H9 (cell line): ENCODE data around the gene TM4SF20. TPM values are rescaled to one million over a fixed set of nuclear protein-coding genes. Genes with fewer than 3 reads are reported as not detected.

Experiments
- DNase-seq: peaks from one replicate; pipeline ENCODE4 v3.0.0-alpha.2; 2017
- H2AFZ ChIP-seq: one replicate; pipeline ENCODE4 v1.6.1; 2013; ENCODE audit warnings: mild to moderate bottlenecking, low read length, control low read depth, moderate library complexity
- H2AK5ac ChIP-seq: 2 replicates; pipeline ENCODE4 v1.6.1; 2013; ENCODE audit warnings: low read length, control low read depth, mixed read lengths; ENCODE audit not compliant: insufficient read length
- H2BK120ac ChIP-seq: one replicate; pipeline ENCODE4 v1.6.1; 2013; ENCODE audit warnings: low read depth, mild to moderate bottlenecking, low read length, control low read depth, inconsistent platforms; ENCODE audit not compliant: poor library complexity, severe bottlenecking
- H2BK12ac ChIP-seq: 2 replicates; pipeline ENCODE4 v1.6.1; 2013; ENCODE audit warnings: low read length, control low read depth, mixed read lengths, low read depth; ENCODE audit not compliant: insufficient read length
- H2BK15ac ChIP-seq: 2 replicates; pipeline ENCODE4 v1.6.1; 2013; ENCODE audit warnings: low read depth, low read length, control low read depth
- H2BK20ac ChIP-seq: one replicate; pipeline ENCODE4 v1.6.1; 2013; ENCODE audit warnings: low read depth, mild to moderate bottlenecking, low read length, control low read depth, inconsistent platforms; ENCODE audit not compliant: poor library complexity, severe bottlenecking
- H2BK5ac ChIP-seq: 2 replicates; pipeline ENCODE4 v1.6.1; 2013; ENCODE audit warnings: low read length, control low read depth, mixed read lengths; ENCODE audit not compliant: insufficient read length
- H3K14ac ChIP-seq: 2 replicates; pipeline ENCODE4 v1.6.1; 2013; ENCODE audit warnings: low read length, control low read depth; ENCODE audit not compliant: insufficient read depth
- H3K18ac ChIP-seq: 2 replicates; pipeline ENCODE4 v1.6.1; 2013; ENCODE audit warnings: low read depth, mild to moderate bottlenecking, mixed read lengths, low read length, control low read depth; ENCODE audit not compliant: insufficient read length
- H3K23ac ChIP-seq: 2 replicates; pipeline ENCODE4 v1.6.1; 2013; ENCODE audit warnings: low read length, control low read depth, mixed read lengths, low read depth; ENCODE audit not compliant: insufficient read length
- H3K23me2 ChIP-seq: 2 replicates; pipeline ENCODE4 v1.6.1; 2013; ENCODE audit warnings: low read depth, mild to moderate bottlenecking, mixed read lengths, low read length, control low read depth; ENCODE audit not compliant: insufficient read length, poor library complexity, severe bottlenecking
- H3K27ac ChIP-seq: 2 replicates; pipeline ENCODE4 v1.5.1; 2013; ENCODE audit warnings: low read length, control low read depth, mixed read lengths, low read depth; ENCODE audit not compliant: insufficient read length
- H3K27me3 ChIP-seq: 2 replicates; pipeline ENCODE4 v1.6.1; 2013; ENCODE audit warnings: low read length, control low read depth, inconsistent platforms; ENCODE audit not compliant: insufficient read depth
- H3K4ac ChIP-seq: 2 replicates; pipeline ENCODE4 v1.6.1; 2013; ENCODE audit warnings: low read depth, mild to moderate bottlenecking, control low read depth, inconsistent platforms, low read length, moderate library complexity
- H3K4me1 ChIP-seq: 2 replicates; pipeline ENCODE4 v1.6.1; 2013; ENCODE audit warnings: low read length, control low read depth, inconsistent platforms; ENCODE audit not compliant: insufficient read depth
- H3K4me2 ChIP-seq: 2 replicates; pipeline ENCODE4 v1.6.1; 2013; ENCODE audit warnings: low read length, control low read depth, mixed read lengths; ENCODE audit not compliant: insufficient read length, insufficient read depth
- H3K56ac ChIP-seq: 2 replicates; pipeline ENCODE4 v1.6.1; 2013; ENCODE audit warnings: low read depth, mild to moderate bottlenecking, mixed read lengths, low read length, control low read depth; ENCODE audit not compliant: insufficient read length
- H3K79me1 ChIP-seq: 2 replicates; pipeline ENCODE4 v1.6.1; 2013; ENCODE audit warnings: low read depth, mild to moderate bottlenecking, moderate library complexity, low read length, control low read depth, inconsistent platforms; ENCODE audit not compliant: insufficient read depth, poor library complexity, severe bottlenecking
- H3K79me2 ChIP-seq: 2 replicates; pipeline ENCODE4 v1.6.1; 2013; ENCODE audit warnings: low read length, control low read depth, inconsistent platforms; ENCODE audit not compliant: insufficient read depth
- H3K9ac ChIP-seq: 2 replicates; pipeline ENCODE4 v1.6.1; 2013; ENCODE audit warnings: low read length, control low read depth, mixed read lengths; ENCODE audit not compliant: insufficient read length; ENCODE audit errors: extremely low read depth
- H3K9me3 ChIP-seq: one replicate; pipeline ENCODE4 v1.6.1; 2013; ENCODE audit warnings: low read depth, low read length, inconsistent platforms; ENCODE audit not compliant: control insufficient read depth
- H3T11ph ChIP-seq: one replicate; pipeline ENCODE4 v1.6.1; 2013; ENCODE audit warnings: mild to moderate bottlenecking, low read length, control low read depth, inconsistent platforms
- H4K20me1 ChIP-seq: one replicate; pipeline ENCODE4 v1.6.1; 2013; ENCODE audit not compliant: control insufficient read depth, insufficient read length, insufficient read depth
- H4K5ac ChIP-seq: 2 replicates; pipeline ENCODE4 v1.6.1; 2013; ENCODE audit warnings: low read depth, mild to moderate bottlenecking, mixed read lengths, low read length, control low read depth; ENCODE audit not compliant: insufficient read length
- H4K8ac ChIP-seq: replicated peaks from 2 replicates; pipeline ENCODE4 v1.6.1; 2013; ENCODE audit warnings: low read length, control low read depth, mixed read lengths, low read depth; ENCODE audit not compliant: insufficient read length
- H4K91ac ChIP-seq: 2 replicates; pipeline ENCODE4 v1.6.1; 2013; ENCODE audit warnings: low read depth, mild to moderate bottlenecking, moderate library complexity, mixed read lengths, low read length, control low read depth; ENCODE audit not compliant: insufficient read length
- H3K27ac Mint-ChIP-seq, 3 experiments: 2 replicates in 2 of 3; 3 replicates in 1 of 3; pipeline ENCODE4 v1.8.0; 2020 to 2021; ENCODE audit warnings: mixed read lengths in 3 of 3, mild to moderate bottlenecking in 1 of 3, moderate library complexity in 1 of 3
- H3K27me3 Mint-ChIP-seq: 2 replicates; pipeline ENCODE4 v1.8.0; 2021; ENCODE audit warnings: low read depth, mild to moderate bottlenecking, moderate library complexity, mixed read lengths
- H3K36me3 Mint-ChIP-seq, 3 experiments: 2 replicates in 2 of 3; 3 replicates in 1 of 3; pipeline ENCODE4 v1.8.0; 2020 to 2021; ENCODE audit warnings: low read depth in 3 of 3, mixed read lengths in 3 of 3; ENCODE audit not compliant: insufficient read depth in 1 of 3
- H3K4me1 Mint-ChIP-seq, 2 experiments: 2 replicates each; pipeline ENCODE4 v1.8.0; 2020; ENCODE audit warnings: mixed read lengths in 2 of 2
- H3K4me3 Mint-ChIP-seq, 2 experiments: 2 replicates in 1 of 2; 3 replicates in 1 of 2; pipeline ENCODE4 v1.8.0; 2020 to 2021; ENCODE audit warnings: mild to moderate bottlenecking in 2 of 2, mixed read lengths in 2 of 2, moderate library complexity in 1 of 2
- H3K9me3 Mint-ChIP-seq, 2 experiments: 2 replicates in 1 of 2; 3 replicates in 1 of 2; pipeline ENCODE4 v1.8.0; 2020; ENCODE audit warnings: mild to moderate bottlenecking in 2 of 2, mixed read lengths in 2 of 2, moderate library complexity in 1 of 2
- WGBS: extraction: QIAGEN DNeasy Blood & Tissue Kit; methylation state at CpG from one replicate; pipeline ENCODE4 v1.1.7; 2013; ENCODE audit warnings: missing lambda C conversion rate, low lambda C conversion rate, mixed read lengths; ENCODE audit not compliant: insufficient read length; ENCODE audit errors: extremely low coverage; 5-methylcytosine and 5-hydroxymethylcytosine counted together
- total RNA-seq: library from RNA; stranded (reverse); gene quantifications from 2 replicates; pipeline ENCODE4 v1.2.1, GENCODE V29; 2021
- TF ChIP-seq, protein P1 (sequence below): fragments of 200-600 bp; sonication (generic); conservative IDR thresholded peaks from 3 replicates; pipeline ENCODE4 v1.8.0; 2021; ENCODE audit warnings: antibody characterized with exemption, mild to moderate bottlenecking

TM4SF20 gene
- total RNA-seq, 1 experiment from 2014 or later, result not detected

DNA sequence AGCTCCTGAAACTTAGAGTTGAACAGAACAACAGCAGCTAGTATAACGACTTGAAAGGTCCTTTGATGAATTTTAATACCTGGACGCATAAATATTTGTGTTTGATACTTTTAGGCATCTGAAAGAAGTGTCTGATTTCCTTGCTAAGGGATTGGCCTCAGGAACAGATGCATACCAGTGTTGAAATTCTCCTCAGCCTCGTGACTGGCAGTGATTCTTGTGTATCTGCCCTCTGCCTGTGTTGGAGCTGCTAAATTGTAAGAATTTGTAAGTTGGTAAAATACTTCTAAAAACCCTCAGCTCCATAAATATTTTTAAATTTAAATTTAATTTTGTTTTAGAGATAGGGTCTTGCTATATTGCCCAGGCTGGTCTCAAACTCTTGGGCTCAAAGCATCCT is 31.1 kb upstream of the TM4SF20 start:
- Mint-ChIP-seq H3K4me3 (no peak overlapping the region), H3K9me3 (no peaks in the 10 kb centered on the region), H3K27ac (no peak overlapping the region), H3K4me1 (peaks cover 4 to 5% of the 10 kb centered on the region in 2 experiments; a peak in 3 of 4 replicates), H3K27me3 (no peaks in the 10 kb centered on the region), H3K36me3 (no peaks in the 10 kb centered on the region)
- H3K79me1 ChIP-seq, result no peaks in the 10 kb centered on the region
- H2AFZ ChIP-seq, result no peak overlapping the region
- H3K14ac ChIP-seq, result no peak overlapping the region
- H4K20me1 ChIP-seq, result no peaks in the 10 kb centered on the region
- H3K23ac ChIP-seq, result no peak overlapping the region
- H3K27ac ChIP-seq, result no peak overlapping the region
- H4K5ac ChIP-seq, result no peak overlapping the region
- no peak overlapping the region for H3T11ph ChIP-seq
- H3K18ac ChIP-seq, result no peak overlapping the region
- H3K23me2 ChIP-seq, result no peaks in the 10 kb centered on the region
- H2BK120ac ChIP-seq, result no peak overlapping the region
- no peak overlapping the region for H4K91ac ChIP-seq
- no peaks in the 10 kb centered on the region for H3K4me1 ChIP-seq
- TF ChIP-seq, protein P1, sequence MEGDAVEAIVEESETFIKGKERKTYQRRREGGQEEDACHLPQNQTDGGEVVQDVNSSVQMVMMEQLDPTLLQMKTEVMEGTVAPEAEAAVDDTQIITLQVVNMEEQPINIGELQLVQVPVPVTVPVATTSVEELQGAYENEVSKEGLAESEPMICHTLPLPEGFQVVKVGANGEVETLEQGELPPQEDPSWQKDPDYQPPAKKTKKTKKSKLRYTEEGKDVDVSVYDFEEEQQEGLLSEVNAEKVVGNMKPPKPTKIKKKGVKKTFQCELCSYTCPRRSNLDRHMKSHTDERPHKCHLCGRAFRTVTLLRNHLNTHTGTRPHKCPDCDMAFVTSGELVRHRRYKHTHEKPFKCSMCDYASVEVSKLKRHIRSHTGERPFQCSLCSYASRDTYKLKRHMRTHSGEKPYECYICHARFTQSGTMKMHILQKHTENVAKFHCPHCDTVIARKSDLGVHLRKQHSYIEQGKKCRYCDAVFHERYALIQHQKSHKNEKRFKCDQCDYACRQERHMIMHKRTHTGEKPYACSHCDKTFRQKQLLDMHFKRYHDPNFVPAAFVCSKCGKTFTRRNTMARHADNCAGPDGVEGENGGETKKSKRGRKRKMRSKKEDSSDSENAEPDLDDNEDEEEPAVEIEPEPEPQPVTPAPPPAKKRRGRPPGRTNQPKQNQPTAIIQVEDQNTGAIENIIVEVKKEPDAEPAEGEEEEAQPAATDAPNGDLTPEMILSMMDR, result no peak
- no peaks in the 10 kb centered on the region for H3K9me3 ChIP-seq
- H2BK12ac ChIP-seq, result no peak overlapping the region
- no peak overlapping the region for H2BK5ac ChIP-seq
- no peak overlapping the region for H2BK15ac ChIP-seq
- WGBS, result no CpG with 5 or more reads among the region's 3 CpGs
- no peak overlapping the region for H3K56ac ChIP-seq
- H3K9ac ChIP-seq, result no peak overlapping the region
- no peak overlapping the region for H2BK20ac ChIP-seq
- H3K79me2 ChIP-seq, result no peaks in the 10 kb centered on the region
- DNase-seq, result no peak
- H4K8ac ChIP-seq, result no peak overlapping the region
- H3K4me2 ChIP-seq, result no peak overlapping the region
- H3K4ac ChIP-seq, result no peak overlapping the region
- no peak overlapping the region for H2AK5ac ChIP-seq
- H3K27me3 ChIP-seq, result no peaks in the 10 kb centered on the region
